DMS53 treated with DMSO at 0.1 percent for 48 hours (cell line): ENCODE measurements around the gene NSL1.
"Not testable (repeated sequence)": the region's sequence is repeated elsewhere in the genome, so short reads cannot be mapped to it uniquely, and the experiment has no call there.

ENCODE experiments used
- DNase-seq: peaks from one replicate; lab custom pipeline; 2025; ENCODE audit not compliant: unreplicated experiment; lab: John Stamatoyannopoulos, UW

Gene NSL1

GRCh38 chr1:212783976-212784375 is 7.6 kb downstream of the NSL1 start:
- no peak for DNase-seq

- DNase-seq, result peak; percentile 61
Measured at GRCh38 chr1:212782422-212783154, 9.0 kb downstream of the NSL1 start.

- DNase-seq, result no peak
Measured at GRCh38 chr1:212781225-212781624, 10.4 kb downstream of the NSL1 start.

GRCh38 chr1:212780759-212781158 is 10.8 kb downstream of the NSL1 start:
- no peak for DNase-seq

GRCh38 chr1:212779086-212779485 is 12.5 kb downstream of the NSL1 start:
- not testable (repeated sequence) for DNase-seq

GRCh38 chr1:212777151-212777550 is 14.4 kb downstream of the NSL1 start:
- DNase-seq, result no peak

- DNase-seq, result no peak
Measured at GRCh38 chr1:212775241-212775640, 16.3 kb downstream of the NSL1 start.

- DNase-seq, result peak; percentile 48
Measured at GRCh38 chr1:212774584-212774983, 17.0 kb downstream of the NSL1 start.

- no peak for DNase-seq
Measured at GRCh38 chr1:212773011-212773410, 18.6 kb downstream of the NSL1 start.

- DNase-seq, result no peak
Measured at GRCh38 chr1:212771341-212771740, 20.2 kb downstream of the NSL1 start.

GRCh38 chr1:212769459-212770167 is 22.0 kb downstream of the NSL1 start:
- DNase-seq, result no peak

- not testable (repeated sequence) for DNase-seq
Measured at GRCh38 chr1:212766825-212767224, 24.8 kb downstream of the NSL1 start.

- not testable (repeated sequence) for DNase-seq
Measured at GRCh38 chr1:212764718-212765281, 26.8 kb downstream of the NSL1 start.

- DNase-seq, result no peak
Measured at GRCh38 chr1:212762839-212763238, 28.7 kb downstream of the NSL1 start.

GRCh38 chr1:212762234-212762633 is 29.3 kb downstream of the NSL1 start:
- no peak for DNase-seq

GRCh38 chr1:212760126-212760823 is 31.3 kb downstream of the NSL1 start:
- peak; percentile 19 for DNase-seq

- no peak for DNase-seq
Measured at GRCh38 chr1:212759683-212760082, 31.9 kb downstream of the NSL1 start.

- no peak for DNase-seq
Measured at GRCh38 chr1:212754680-212755079, 36.9 kb downstream of the NSL1 start.

GRCh38 chr1:212754193-212754592 is 37.4 kb downstream of the NSL1 start:
- no peak for DNase-seq

GRCh38 chr1:212753749-212754148 is 37.8 kb downstream of the NSL1 start:
- DNase-seq, result no peak

GRCh38 chr1:212752934-212753497 is 38.6 kb downstream of the NSL1 start:
- no peak for DNase-seq
